PFSK-1 (cell line): ENCODE results near the gene SLC32A1.

Experiments used
- FOXP2 ChIP-seq: optimal IDR thresholded peaks from 2 replicates; pipeline ENCODE3; 2011; ENCODE audit warnings: borderline replicate concordance, control low read depth, inconsistent platforms; ENCODE audit not compliant: insufficient read depth; ENCODE audit errors: extremely low read length, extremely low read depth
- POLR2AphosphoS5 ChIP-seq: IDR thresholded peaks from 2 replicates; pipeline ENCODE4 v1.6.1; 2012; ENCODE audit warnings: low read depth, mild to moderate bottlenecking, control low read depth, low read length, moderate library complexity
- SIN3A ChIP-seq: IDR thresholded peaks from 2 replicates; pipeline ENCODE4 v1.6.1; 2012; ENCODE audit warnings: mild to moderate bottlenecking, low read length, moderate library complexity, borderline replicate concordance; ENCODE audit not compliant: insufficient read depth
- TAF1 ChIP-seq: IDR thresholded peaks from 2 replicates; pipeline ENCODE4 v1.6.1; 2012; ENCODE audit warnings: low read length, control low read depth, borderline replicate concordance; ENCODE audit not compliant: insufficient read depth
- TF ChIP-seq, protein P1 (sequence below), 2 experiments: IDR thresholded peaks; 2 replicates each; pipeline versions ENCODE4 v1.6.1 to v1.8.0; 2011 to 2012; ENCODE audit warnings: low read depth in 2 of 2, low read length in 2 of 2, control low read depth in 1 of 2, inconsistent platforms in 1 of 2, mild to moderate bottlenecking in 1 of 2, moderate library complexity in 1 of 2; ENCODE audit not compliant: insufficient read depth in 1 of 2

The SLC32A1 gene

GRCh38 chr20:38770970-38771369 lies 46.7 kb downstream of the SLC32A1 start:
- TF ChIP-seq TAF1: no peak
- TF ChIP-seq, protein P1, sequence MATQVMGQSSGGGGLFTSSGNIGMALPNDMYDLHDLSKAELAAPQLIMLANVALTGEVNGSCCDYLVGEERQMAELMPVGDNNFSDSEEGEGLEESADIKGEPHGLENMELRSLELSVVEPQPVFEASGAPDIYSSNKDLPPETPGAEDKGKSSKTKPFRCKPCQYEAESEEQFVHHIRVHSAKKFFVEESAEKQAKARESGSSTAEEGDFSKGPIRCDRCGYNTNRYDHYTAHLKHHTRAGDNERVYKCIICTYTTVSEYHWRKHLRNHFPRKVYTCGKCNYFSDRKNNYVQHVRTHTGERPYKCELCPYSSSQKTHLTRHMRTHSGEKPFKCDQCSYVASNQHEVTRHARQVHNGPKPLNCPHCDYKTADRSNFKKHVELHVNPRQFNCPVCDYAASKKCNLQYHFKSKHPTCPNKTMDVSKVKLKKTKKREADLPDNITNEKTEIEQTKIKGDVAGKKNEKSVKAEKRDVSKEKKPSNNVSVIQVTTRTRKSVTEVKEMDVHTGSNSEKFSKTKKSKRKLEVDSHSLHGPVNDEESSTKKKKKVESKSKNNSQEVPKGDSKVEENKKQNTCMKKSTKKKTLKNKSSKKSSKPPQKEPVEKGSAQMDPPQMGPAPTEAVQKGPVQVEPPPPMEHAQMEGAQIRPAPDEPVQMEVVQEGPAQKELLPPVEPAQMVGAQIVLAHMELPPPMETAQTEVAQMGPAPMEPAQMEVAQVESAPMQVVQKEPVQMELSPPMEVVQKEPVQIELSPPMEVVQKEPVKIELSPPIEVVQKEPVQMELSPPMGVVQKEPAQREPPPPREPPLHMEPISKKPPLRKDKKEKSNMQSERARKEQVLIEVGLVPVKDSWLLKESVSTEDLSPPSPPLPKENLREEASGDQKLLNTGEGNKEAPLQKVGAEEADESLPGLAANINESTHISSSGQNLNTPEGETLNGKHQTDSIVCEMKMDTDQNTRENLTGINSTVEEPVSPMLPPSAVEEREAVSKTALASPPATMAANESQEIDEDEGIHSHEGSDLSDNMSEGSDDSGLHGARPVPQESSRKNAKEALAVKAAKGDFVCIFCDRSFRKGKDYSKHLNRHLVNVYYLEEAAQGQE (IDR thresholded peaks at IDR 0.05; ENCODE audit: insufficient read depth in 1 of 2, low read depth in 2 of 2, low read length in 2 of 2): no peak
- TF ChIP-seq POLR2AphosphoS5: no peak
- TF ChIP-seq SIN3A: no peak
- TF ChIP-seq FOXP2: no peak

GRCh38 chr20:38771621-38772020 lies 47.3 kb downstream of the SLC32A1 start:
- TF ChIP-seq TAF1 (no peak), FOXP2 (no peak), SIN3A (no peak), POLR2AphosphoS5 (no peak)
- TF ChIP-seq, protein P1 (IDR thresholded peaks at IDR 0.05; ENCODE audit: insufficient read depth in 1 of 2, low read depth in 2 of 2, low read length in 2 of 2): no peak

GRCh38 chr20:38774167-38774566 lies 49.9 kb downstream of the SLC32A1 start:
- TF ChIP-seq SIN3A (no peak), FOXP2 (no peak)

GRCh38 chr20:38776363-38776762 lies 52.1 kb downstream of the SLC32A1 start:
- TF ChIP-seq POLR2AphosphoS5 (no peak), FOXP2 (no peak), TAF1 (no peak), SIN3A (no peak)
- TF ChIP-seq, protein P1 (IDR thresholded peaks at IDR 0.05; ENCODE audit: insufficient read depth in 1 of 2, low read depth in 2 of 2, low read length in 2 of 2): no peak
